HG03159 (cell line): ENCODE measurements around the gene LDAH.
"Not testable (repeated sequence)": the region's sequence is repeated elsewhere in the genome, so short reads cannot be mapped to it uniquely, and the experiment has no call there.

ENCODE experiments used
- ATAC-seq: cut with Tn5 transposase; IDR thresholded peaks from one replicate; pipeline ENCODE4 v1.9.1; 2021; ENCODE audit warnings: mild to moderate bottlenecking, moderate library complexity; ENCODE audit not compliant: unreplicated experiment

The LDAH gene

GRCh38 chr2:20724500-20725053 lies 98.3 kb downstream of the LDAH start:
- no peak for ATAC-seq

- ATAC-seq, result no peak
Measured at GRCh38 chr2:20723543-20723942, 99.4 kb downstream of the LDAH start.

- ATAC-seq, result no peak
Measured at GRCh38 chr2:20722592-20723240, 100.2 kb downstream of the LDAH start.

- ATAC-seq, result no peak
Measured at GRCh38 chr2:20717641-20718040, 105.3 kb downstream of the LDAH start.

GRCh38 chr2:20716164-20716563 lies 106.7 kb downstream of the LDAH start:
- ATAC-seq, result not testable (repeated sequence)

GRCh38 chr2:20714412-20714811 lies 108.5 kb downstream of the LDAH start:
- ATAC-seq, result not testable (repeated sequence)

- ATAC-seq, result not testable (repeated sequence)
Measured at GRCh38 chr2:20713585-20713984, 109.3 kb downstream of the LDAH start.

- ATAC-seq, result not testable (repeated sequence)
Measured at GRCh38 chr2:20711641-20712040, 111.3 kb downstream of the LDAH start.

GRCh38 chr2:20707601-20708000 lies 115.3 kb downstream of the LDAH start:
- ATAC-seq, result no peak

- ATAC-seq, result no peak
Measured at GRCh38 chr2:20706786-20707185, 116.1 kb downstream of the LDAH start.

- no peak for ATAC-seq
Measured at GRCh38 chr2:20706217-20706616, 116.7 kb downstream of the LDAH start.

GRCh38 chr2:20704886-20705285 lies 118.0 kb downstream of the LDAH start:
- no peak for ATAC-seq

- no peak for ATAC-seq
Measured at GRCh38 chr2:20702563-20702962, 120.3 kb downstream of the LDAH start.

GRCh38 chr2:20698916-20699613 lies 123.8 kb downstream of the LDAH start:
- ATAC-seq, result peak; percentile 44

- no peak for ATAC-seq
Measured at GRCh38 chr2:20697322-20697934, 125.5 kb downstream of the LDAH start.

- no peak for ATAC-seq
Measured at GRCh38 chr2:20696366-20696765, 126.5 kb downstream of the LDAH start.

GRCh38 chr2:20693317-20693716 lies 129.6 kb downstream of the LDAH start:
- no peak for ATAC-seq

GRCh38 chr2:20692081-20692480 lies 130.8 kb downstream of the LDAH start:
- ATAC-seq, result no peak

- no peak for ATAC-seq
Measured at GRCh38 chr2:20691076-20691734, 131.7 kb downstream of the LDAH start.

GRCh38 chr2:20689428-20690264 lies 133.3 kb downstream of the LDAH start:
- ATAC-seq, result no peak
